ENCODE measurements around the gene SUMO2.

DNA sequence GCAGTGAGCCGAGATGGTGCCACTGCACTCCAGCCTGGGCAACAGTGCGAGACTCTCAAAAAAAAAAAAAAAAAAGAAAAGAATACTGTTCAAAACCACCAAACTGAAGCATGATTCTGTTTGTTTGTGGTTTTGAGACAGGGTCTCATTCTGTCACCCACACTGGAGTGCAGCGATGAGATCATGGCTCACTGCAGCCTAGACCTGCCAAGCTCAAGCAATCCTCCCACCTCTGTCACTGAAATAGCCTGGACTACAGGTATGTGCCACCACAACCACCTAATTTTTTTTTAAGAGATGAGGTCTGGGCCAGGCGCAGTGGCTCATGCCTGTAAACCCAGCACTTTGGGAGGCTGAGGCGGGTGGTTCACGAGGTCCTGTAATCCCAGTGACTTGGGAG is 4.3 kb downstream of the SUMO2 start:
- TF ChIP-seq, protein P1, sequence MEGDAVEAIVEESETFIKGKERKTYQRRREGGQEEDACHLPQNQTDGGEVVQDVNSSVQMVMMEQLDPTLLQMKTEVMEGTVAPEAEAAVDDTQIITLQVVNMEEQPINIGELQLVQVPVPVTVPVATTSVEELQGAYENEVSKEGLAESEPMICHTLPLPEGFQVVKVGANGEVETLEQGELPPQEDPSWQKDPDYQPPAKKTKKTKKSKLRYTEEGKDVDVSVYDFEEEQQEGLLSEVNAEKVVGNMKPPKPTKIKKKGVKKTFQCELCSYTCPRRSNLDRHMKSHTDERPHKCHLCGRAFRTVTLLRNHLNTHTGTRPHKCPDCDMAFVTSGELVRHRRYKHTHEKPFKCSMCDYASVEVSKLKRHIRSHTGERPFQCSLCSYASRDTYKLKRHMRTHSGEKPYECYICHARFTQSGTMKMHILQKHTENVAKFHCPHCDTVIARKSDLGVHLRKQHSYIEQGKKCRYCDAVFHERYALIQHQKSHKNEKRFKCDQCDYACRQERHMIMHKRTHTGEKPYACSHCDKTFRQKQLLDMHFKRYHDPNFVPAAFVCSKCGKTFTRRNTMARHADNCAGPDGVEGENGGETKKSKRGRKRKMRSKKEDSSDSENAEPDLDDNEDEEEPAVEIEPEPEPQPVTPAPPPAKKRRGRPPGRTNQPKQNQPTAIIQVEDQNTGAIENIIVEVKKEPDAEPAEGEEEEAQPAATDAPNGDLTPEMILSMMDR (conservative IDR thresholded peaks at IDR 0.05 in 1 of 2, IDR thresholded peaks at IDR 0.05 in 1 of 2; ENCODE audit: extremely low read depth in 1 of 2, insufficient read depth in 1 of 2, low read depth in 1 of 2, low read length in 2 of 2), result no peak
- no peak for TF ChIP-seq EZH2 (IDR thresholded peaks at IDR 0.05; ENCODE audit: borderline replicate concordance, low read length)

Data from mammary epithelial cell (primary cell).